Natural killer cell (primary cell): ENCODE measurements around the gene JPH4. TPM values are rescaled to one million over a fixed set of nuclear protein-coding genes. Genes with fewer than 3 reads are reported as not detected.
"Not testable (repeated sequence)": the region's sequence is repeated elsewhere in the genome, so short reads cannot be mapped to it uniquely, and the experiment has no call there.

ENCODE experiments used
- ATAC-seq, 3 donors: fragments of 150-1000 bp in 2 of 3; fragments of 200-7000 bp in 1 of 3; cut with Tn5 transposase; 1 replicate in 1 of 3; 2 replicates in 2 of 3; pipeline ENCODE4 v1.10.0; 2021; ENCODE audit warnings: mild to moderate bottlenecking in 2 of 3, moderate library complexity in 2 of 3
- DNase-seq, 2 donors: peaks; one replicate each; pipeline versions ENCODE4 v3.0.0 to v3.0.0-alpha.2; 2013 to 2021; ENCODE audit warnings: mixed read lengths in 1 of 2
- H3K27ac ChIP-seq: one replicate; pipeline ENCODE4 v1.5.1; 2013; ENCODE audit warnings: mild to moderate bottlenecking, low read length
- H3K27me3 ChIP-seq: one replicate; pipeline ENCODE4 v1.6.1; 2013; ENCODE audit warnings: low read length; ENCODE audit not compliant: control insufficient read depth, insufficient read depth
- H3K36me3 ChIP-seq: one replicate; pipeline ENCODE4 v1.6.1; 2013; ENCODE audit warnings: low read length; ENCODE audit not compliant: control insufficient read depth, insufficient read depth
- H3K4me1 ChIP-seq: one replicate; pipeline ENCODE4 v1.6.1; 2013; ENCODE audit warnings: low read length; ENCODE audit not compliant: control insufficient read depth, insufficient read depth
- H3K4me3 ChIP-seq: one replicate; pipeline ENCODE4 v1.5.1; 2013; ENCODE audit warnings: low read length
- H3K9me3 ChIP-seq: one replicate; pipeline ENCODE4 v1.6.1; 2013; ENCODE audit warnings: low read length; ENCODE audit not compliant: control insufficient read depth, insufficient read depth
- H3K27ac Mint-ChIP-seq, 2 donors: one replicate each; pipeline ENCODE4 v1.8.0; 2022; ENCODE audit warnings: mild to moderate bottlenecking in 2 of 2, mixed read lengths in 2 of 2, moderate library complexity in 1 of 2
- H3K27me3 Mint-ChIP-seq, 2 donors: one replicate each; pipeline ENCODE4 v1.8.0; 2022; ENCODE audit warnings: low read depth in 2 of 2, mixed read lengths in 2 of 2
- H3K36me3 Mint-ChIP-seq: one replicate; pipeline ENCODE4 v1.8.0; 2022; ENCODE audit warnings: mixed read lengths
- H3K4me1 Mint-ChIP-seq, 2 donors: one replicate each; pipeline ENCODE4 v1.8.0; 2022; ENCODE audit warnings: mixed read lengths in 2 of 2
- H3K4me3 Mint-ChIP-seq: one replicate; pipeline ENCODE4 v1.8.0; 2022; ENCODE audit warnings: mild to moderate bottlenecking, moderate library complexity, mixed read lengths
- H3K9me3 Mint-ChIP-seq, 2 donors: one replicate each; pipeline ENCODE4 v1.8.0; 2022; ENCODE audit warnings: mixed read lengths in 2 of 2
- WGBS: methylation state at CpG from one replicate; pipeline ENCODE4 v1.1.7; 2013; ENCODE audit warnings: missing lambda C conversion rate; ENCODE audit not compliant: insufficient coverage; 5-methylcytosine and 5-hydroxymethylcytosine counted together
- intact Hi-C: fragments of 100-400 bp; cut with micrococcal nuclease; formaldehyde crosslinking; loops from one replicate; pipeline ENCODE4 v1.14.2; 2022
- total RNA-seq, 4 donors: library from RNA; stranded (reverse); fragments of 120-200 nt in 1 of 4; gene quantifications; one replicate each; pipeline versions ENCODE4 v1.2.3 to v1.2.4, GENCODE V29; 2013 to 2022
- TF ChIP-seq, protein P1 (sequence below): fragments of 200-600 bp; IDR thresholded peaks from one replicate; pipeline ENCODE4 v1.8.0; 2022; ENCODE audit warnings: antibody characterized with exemption

Gene JPH4
- total RNA-seq, 3 donors from 2014 or later (not counting 1 experiment from before 2014, with no cell fraction given) = 0.25 TPM; not detected in 2

DNA sequence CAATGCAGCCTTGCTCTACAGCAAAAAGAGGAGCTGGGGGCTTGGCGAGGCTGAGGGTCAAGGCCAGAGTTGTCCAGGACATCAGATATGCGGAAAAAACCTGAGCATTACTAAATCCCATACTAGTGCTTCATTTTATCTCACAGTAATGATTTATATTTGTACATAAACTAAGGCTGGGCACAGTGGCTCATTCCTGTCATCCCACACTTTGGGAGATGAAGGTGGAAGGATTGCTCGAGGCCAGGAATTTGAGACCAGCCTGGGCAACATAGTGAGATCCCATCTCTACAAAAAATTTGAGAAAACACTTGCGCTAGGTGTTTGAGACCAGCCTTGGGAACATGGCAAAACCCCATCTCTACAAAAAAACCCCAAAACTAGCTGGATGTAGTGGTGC is 11.6 kb upstream of the JPH4 start:
- no peak overlapping the region for H3K4me3 ChIP-seq
- H3K9me3 ChIP-seq = no peaks in the 10 kb centered on the region
- H3K27me3 ChIP-seq = no peaks in the 10 kb centered on the region
- intact Hi-C loops = no loop called here
- no peaks in the 10 kb centered on the region for H3K9me3 Mint-ChIP-seq
- no peak for DNase-seq
- TF ChIP-seq, protein P1, sequence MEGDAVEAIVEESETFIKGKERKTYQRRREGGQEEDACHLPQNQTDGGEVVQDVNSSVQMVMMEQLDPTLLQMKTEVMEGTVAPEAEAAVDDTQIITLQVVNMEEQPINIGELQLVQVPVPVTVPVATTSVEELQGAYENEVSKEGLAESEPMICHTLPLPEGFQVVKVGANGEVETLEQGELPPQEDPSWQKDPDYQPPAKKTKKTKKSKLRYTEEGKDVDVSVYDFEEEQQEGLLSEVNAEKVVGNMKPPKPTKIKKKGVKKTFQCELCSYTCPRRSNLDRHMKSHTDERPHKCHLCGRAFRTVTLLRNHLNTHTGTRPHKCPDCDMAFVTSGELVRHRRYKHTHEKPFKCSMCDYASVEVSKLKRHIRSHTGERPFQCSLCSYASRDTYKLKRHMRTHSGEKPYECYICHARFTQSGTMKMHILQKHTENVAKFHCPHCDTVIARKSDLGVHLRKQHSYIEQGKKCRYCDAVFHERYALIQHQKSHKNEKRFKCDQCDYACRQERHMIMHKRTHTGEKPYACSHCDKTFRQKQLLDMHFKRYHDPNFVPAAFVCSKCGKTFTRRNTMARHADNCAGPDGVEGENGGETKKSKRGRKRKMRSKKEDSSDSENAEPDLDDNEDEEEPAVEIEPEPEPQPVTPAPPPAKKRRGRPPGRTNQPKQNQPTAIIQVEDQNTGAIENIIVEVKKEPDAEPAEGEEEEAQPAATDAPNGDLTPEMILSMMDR = no peak
- no peak overlapping the region for H3K27ac Mint-ChIP-seq
- H3K4me1 Mint-ChIP-seq = peaks cover 10% of the 10 kb centered on the region in 2 donors
- no peak overlapping the region for H3K27ac ChIP-seq
- no peaks in the 10 kb centered on the region for H3K36me3 Mint-ChIP-seq
- no peak for ATAC-seq
- no peaks in the 10 kb centered on the region for H3K36me3 ChIP-seq
- H3K4me3 Mint-ChIP-seq = no peak overlapping the region
- WGBS = 87% methylated on average over 3 of the region's 4 CpGs
- peaks cover 8% of the 10 kb centered on the region for H3K4me1 ChIP-seq
- peaks cover 11 to 25% of the 10 kb centered on the region in 2 donors for H3K27me3 Mint-ChIP-seq

DNA sequence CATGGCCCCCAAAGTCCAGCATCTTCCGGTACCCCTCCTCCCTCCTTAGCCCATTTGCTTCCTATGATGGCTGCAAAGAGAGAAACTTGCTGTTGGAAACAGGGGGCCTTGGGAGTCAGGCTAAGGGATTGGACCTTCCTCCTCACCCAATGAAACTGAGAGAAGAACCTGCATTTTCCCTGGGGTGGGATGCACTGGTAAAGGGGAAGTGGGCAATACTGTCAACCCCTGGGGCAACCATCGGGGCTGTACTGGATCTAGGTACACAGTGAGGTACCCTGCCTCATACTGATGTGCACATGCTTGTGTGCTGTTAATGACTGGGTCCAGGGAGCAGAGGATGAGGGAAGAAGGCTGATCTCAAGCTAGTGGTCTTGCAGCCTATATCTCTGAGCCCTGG is 11.0 kb upstream of the JPH4 start:
- no peak overlapping the region for H3K27ac Mint-ChIP-seq
- peaks cover 10% of the 10 kb centered on the region in 2 donors for H3K4me1 Mint-ChIP-seq
- ATAC-seq (no peak), DNase-seq (no peak)
- peaks cover 8 to 25% of the 10 kb centered on the region in 2 donors for H3K27me3 Mint-ChIP-seq
- WGBS = 53% methylated on average over 2 of the region's 2 CpGs
- H3K9me3 Mint-ChIP-seq = no peaks in the 10 kb centered on the region
- H3K4me3 Mint-ChIP-seq = no peak overlapping the region
- TF ChIP-seq, protein P1 = no peak
- H3K9me3 ChIP-seq = no peaks in the 10 kb centered on the region
- H3K4me3 ChIP-seq = no peak overlapping the region
- no peaks in the 10 kb centered on the region for H3K36me3 Mint-ChIP-seq
- no peaks in the 10 kb centered on the region for H3K27me3 ChIP-seq
- no peaks in the 10 kb centered on the region for H3K36me3 ChIP-seq
- intact Hi-C loops = loop anchor here (1.0 kb wide), 2 partner anchors 341 to 365 kb away; no protein-coding TSS in a partner anchor
- no peak overlapping the region for H3K27ac ChIP-seq
- peaks cover 8% of the 10 kb centered on the region for H3K4me1 ChIP-seq

DNA sequence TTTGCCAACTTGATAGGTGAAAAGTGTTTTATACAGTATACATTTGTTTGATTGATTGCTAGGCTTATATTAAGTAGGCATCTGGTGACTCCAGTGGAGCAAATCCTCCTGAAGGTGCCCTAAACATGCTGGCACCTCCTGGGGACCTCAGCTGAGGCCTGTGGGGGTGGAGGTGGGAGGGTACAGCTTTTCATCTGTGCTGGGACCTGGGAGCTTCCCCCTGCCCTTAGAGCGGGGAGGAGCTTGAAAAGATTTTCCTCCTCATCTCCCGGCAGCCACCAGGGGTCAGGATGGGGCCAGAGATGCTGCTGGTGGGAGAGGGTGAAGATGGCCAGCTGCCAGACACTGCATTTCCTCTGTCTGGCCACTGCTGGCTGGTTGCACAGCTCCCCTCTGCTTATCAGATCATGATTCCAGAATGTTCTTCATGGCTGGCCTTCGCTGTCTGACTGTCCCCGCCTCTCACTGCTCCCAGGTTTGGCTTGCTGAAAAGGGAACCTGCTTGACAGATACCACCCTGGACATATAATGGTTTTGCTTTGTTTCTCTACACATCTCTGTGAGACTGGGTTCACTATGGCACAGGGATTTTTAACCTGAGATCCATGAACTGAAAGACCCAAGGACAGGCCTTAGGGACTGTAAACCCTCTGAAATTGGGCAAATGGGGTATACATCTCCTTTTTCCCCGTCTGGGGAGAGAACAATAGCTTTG is 10.5 kb upstream of the JPH4 start:
- H3K4me1 ChIP-seq = peaks cover 8% of the 10 kb centered on the region
- ATAC-seq = peak; percentile 97 to 100 (median 99)
- Mint-ChIP-seq H3K9me3 (no peaks in the 10 kb centered on the region), H3K27ac (no peak overlapping the region), H3K4me3 (no peak overlapping the region), H3K27me3 (peaks cover 12 to 29% of the 10 kb centered on the region in 2 donors), H3K36me3 (no peaks in the 10 kb centered on the region), H3K4me1 (peaks cover 10% of the 10 kb centered on the region in 2 donors)
- no peaks in the 10 kb centered on the region for H3K36me3 ChIP-seq
- TF ChIP-seq, protein P1 = peak; percentile 63
- H3K27ac ChIP-seq = no peak overlapping the region
- no peak overlapping the region for H3K4me3 ChIP-seq
- intact Hi-C loops = loop anchor here (1.0 kb wide), 2 partner anchors 341 to 365 kb away; no protein-coding TSS in a partner anchor
- DNase-seq = peak; percentile 70 to 91
- no peaks in the 10 kb centered on the region for H3K27me3 ChIP-seq
- 19% methylated on average over 5 of the region's 5 CpGs for WGBS
- H3K9me3 ChIP-seq = no peaks in the 10 kb centered on the region

DNA sequence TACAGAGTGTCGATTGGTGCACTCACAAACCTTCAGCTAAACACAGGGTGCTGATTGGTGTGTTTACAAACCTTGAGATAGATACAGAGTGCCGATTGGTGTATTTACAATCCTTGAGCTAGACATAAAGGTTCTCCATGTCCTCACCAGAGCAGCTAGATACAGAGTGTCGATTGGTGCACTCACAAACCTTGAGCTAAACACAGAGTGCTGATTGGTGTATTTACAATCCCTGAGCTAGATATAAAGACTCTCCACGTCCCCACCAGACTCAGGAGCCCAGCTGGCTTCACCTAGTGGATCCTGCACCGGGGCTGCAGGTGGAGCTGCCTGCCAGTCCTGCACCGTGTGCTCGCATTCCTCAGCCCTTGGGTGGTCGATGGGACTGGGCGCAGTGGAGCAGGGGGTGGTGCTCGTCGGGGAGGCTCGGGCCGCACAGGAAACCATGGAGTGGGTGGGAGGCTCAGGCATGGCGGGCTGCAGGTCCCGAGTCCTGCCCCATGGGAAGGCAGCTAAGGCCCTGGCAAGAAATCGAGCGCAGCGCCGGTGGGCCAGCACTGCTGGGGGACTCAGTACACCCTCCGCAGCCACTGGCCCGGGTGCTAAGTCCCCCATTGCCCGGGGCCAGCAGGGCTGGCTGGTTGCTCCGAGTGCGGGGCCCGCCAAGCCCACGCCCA is 6.1 kb upstream of the JPH4 start:
- H3K4me3 Mint-ChIP-seq = not testable (repeated sequence)

DNA sequence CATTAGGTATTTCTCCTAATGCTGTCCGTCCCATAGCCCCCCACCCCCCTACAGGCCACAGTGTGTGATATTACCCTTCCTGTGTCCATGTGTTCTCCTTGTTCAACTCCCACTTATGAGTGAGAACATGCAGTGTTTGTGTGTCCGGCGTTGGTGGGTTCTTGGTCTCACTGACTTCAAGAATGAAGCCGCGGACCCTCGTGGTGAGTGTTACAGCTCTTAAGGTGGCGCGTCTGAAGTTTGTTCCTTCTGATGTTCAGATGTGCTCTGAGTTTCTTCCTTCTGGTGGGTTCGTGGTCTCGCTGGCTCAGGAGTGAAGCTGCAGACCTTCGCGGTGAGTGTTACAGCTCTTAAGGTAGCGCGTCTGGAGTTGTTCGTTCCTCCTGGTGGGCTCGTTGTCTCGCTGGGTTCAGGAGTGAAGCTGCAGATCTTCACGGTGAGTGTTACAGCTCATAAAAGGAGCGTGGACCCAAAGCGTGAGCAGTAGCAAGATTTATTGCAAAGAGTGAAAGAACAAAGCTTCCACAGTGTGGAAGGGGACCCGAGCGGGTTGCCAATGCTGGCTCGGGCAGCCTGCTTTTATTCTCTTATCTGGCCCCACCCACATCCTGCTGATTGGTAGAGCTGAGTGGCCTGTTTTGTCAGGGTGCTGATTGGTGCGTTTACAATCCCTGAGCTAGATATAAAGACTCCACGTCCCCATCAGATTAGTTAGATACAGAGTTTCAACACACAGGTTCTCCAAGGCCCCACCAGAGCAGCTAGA is 5.4 kb upstream of the JPH4 start:
- H3K4me1 Mint-ChIP-seq, H3K36me3 Mint-ChIP-seq, H3K4me3 ChIP-seq, H3K27ac ChIP-seq, H3K36me3 ChIP-seq, H3K9me3 Mint-ChIP-seq, H3K4me3 Mint-ChIP-seq, DNase-seq, H3K4me1 ChIP-seq, ATAC-seq, intact Hi-C loops, H3K9me3 ChIP-seq, H3K27me3 ChIP-seq, H3K27ac Mint-ChIP-seq: not testable (repeated sequence)
- peaks cover 27 to 60% of the 10 kb centered on the region in 2 donors for H3K27me3 Mint-ChIP-seq
- WGBS = 71% methylated on average over 22 of the region's 25 CpGs

More for the DNA sequence above, 6.1 kb upstream of the JPH4 start:
- H3K27me3 Mint-ChIP-seq = peaks cover 25 to 57% of the 10 kb centered on the region in 2 donors
- H3K27ac ChIP-seq, H3K4me1 ChIP-seq, H3K4me1 Mint-ChIP-seq, H3K36me3 ChIP-seq, H3K9me3 Mint-ChIP-seq, DNase-seq, H3K27ac Mint-ChIP-seq, H3K27me3 ChIP-seq, intact Hi-C loops, H3K36me3 Mint-ChIP-seq, H3K9me3 ChIP-seq, ATAC-seq, H3K4me3 ChIP-seq: not testable (repeated sequence)
- WGBS = 93% methylated on average over 24 of the region's 26 CpGs
